DND-41 (cell line): Measurements from ENCODE around the gene ILK.

Experiments used
- CTCF ChIP-seq: IDR thresholded peaks from 2 replicates; pipeline ENCODE4 v1.5.1; 2012; ENCODE audit warnings: borderline replicate concordance, low read length, moderate library complexity, mild to moderate bottlenecking; ENCODE audit not compliant: poor library complexity, severe bottlenecking; ENCODE audit errors: extremely low read depth
- EZH2 ChIP-seq: IDR thresholded peaks from 3 replicates; pipeline ENCODE4 v1.6.1; 2012; ENCODE audit warnings: borderline replicate concordance, low read depth, mild to moderate bottlenecking, moderate library complexity, low read length, inconsistent platforms; ENCODE audit not compliant: severe bottlenecking

GRCh38 chr11:6646576-6646917 lies 43.0 kb downstream of the ILK start:
- TF ChIP-seq CTCF: no peak
- no peak for TF ChIP-seq EZH2
